ENCODE measurements around the gene NAT14. TPM values are rescaled to one million over a fixed set of nuclear protein-coding genes. Genes with fewer than 3 reads are reported as not detected.

NAT14 gene, protein sequence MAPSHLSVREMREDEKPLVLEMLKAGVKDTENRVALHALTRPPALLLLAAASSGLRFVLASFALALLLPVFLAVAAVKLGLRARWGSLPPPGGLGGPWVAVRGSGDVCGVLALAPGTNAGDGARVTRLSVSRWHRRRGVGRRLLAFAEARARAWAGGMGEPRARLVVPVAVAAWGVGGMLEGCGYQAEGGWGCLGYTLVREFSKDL
- 39.2 to 42.7 TPM (median 40.7 TPM) in 5 replicates for total RNA-seq (2022; extraction: Qiagen RNA extraction)

DNA sequence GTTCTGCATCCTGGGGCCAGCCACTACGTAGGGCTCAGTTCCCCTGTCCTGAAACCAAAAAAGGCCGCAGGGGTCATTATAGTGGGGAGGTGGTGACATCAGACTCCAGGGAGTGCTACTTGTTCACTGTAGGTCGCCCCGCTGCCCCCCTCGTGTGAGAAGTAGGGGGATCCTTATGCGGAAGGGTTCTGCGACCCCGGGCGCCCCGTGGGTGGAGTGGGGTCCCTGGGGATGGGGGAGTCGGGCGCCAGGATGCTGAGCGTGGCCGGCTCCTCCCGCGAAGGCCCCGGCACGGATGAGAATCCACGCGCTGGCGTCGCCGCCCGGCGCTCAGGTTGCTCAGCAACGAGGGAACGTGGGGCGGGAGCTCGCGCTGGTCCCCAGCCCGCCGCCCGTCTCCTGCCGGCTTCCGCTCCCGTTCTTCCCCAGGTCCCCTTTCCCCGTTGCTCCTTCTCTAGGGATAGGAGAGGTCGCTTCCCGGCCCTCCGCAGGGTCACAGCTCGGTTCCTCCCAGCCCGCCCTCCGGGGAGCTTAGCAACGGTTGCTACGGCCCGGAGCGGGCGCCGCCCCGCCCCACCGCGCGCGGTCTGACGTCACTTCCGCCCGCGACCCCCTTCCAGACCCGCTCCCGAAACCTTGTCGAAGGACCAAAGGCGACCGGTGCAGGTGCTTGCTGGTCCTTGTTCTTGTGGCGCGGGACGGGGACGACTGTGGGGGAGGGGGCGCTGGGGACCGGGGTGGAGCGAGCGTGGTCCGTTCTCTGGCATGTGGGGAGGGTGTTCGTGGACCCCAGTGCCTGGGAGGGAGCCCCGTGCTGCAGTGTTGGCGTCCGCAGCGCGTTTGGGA, at the start of gene NAT14:
Gene NAT14, plus strand, starts transcription at position 596 of the 846 bp plus-strand sequence. CDS start 521 bp downstream, outside the sequence.

DNA sequence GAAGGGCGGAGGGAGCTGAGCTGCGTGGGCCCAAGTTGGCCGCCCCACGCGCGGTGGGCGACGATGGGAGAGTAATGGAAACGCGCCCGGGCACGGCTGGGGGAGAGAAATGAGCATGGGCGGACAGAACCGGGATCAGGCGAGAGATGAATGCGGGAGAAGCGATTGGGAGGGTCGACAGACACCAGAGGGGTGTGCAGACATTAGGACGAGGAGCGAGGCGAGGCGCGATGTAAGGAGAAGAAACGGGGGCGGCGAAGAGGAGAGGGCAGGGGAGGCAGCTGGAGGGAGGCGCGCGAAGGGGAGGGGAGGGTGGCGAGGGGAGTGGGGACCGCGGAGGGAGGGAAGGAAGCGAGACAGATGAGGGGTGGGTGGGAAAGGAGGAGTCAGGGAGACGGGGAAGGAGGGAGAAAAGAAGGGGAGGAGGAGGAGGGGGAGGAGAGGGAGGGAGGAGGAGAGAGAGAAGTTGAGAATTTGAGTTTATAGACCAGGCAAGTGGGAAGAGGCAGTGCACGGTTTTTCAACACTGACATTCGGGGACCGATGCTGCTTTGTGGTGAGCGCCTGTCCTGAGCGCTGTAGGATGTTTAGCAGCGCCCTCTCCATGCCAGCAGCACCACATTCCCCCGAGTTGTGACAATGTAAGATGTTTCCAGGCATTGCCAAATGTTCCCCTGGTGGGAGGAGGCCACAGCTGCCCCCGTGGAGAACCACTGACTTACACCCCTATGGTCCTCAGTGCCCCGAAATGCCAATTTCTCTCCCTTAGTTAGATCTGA, 41.8 kb upstream of the NAT14 start, which contains the start of gene SHISA7:
Gene SHISA7, minus strand, starts transcription at position 256 of the 779 bp plus-strand sequence. CDS start 437 bp downstream, outside the sequence.

DNA sequence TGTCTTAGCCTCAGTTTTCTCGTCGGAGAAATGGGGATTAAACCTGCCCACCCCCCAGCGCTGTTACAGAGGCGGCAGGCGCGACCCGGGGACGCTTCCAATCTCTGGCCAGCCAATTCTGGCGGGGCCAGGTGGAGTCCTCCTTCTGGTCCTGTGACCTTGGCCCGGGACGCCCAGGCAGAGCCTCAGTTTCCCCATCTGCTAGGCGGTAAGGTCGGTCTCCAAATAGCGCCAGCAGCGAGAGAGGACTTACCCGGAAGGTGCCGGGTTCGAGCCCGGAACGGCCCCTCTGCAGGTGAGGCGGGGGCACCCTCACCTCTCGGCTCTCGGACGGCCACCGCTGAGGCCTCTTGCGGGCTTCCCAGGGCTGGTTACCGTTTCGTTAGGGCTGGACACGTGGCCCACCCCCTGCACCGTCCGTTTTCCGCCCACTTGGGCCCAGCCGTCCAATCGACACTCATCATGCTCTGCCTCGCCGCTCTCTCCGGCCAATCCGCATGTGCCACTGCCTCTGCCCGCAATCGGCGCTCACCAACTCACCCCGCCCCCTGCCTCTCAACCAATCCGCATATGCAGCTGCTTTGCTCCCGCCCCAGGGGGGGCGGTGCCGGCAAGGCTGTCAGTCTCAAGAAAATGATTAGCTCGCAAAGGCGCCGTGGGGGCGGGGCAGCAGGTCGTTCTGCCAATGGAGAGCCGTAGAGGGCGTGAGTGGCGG, 23.6 kb upstream of the NAT14 start, which contains the start of gene ISOC2:
Gene ISOC2, minus strand, starts transcription at position 384 of the 715 bp plus-strand sequence. CDS start 5,156 bp downstream, outside the sequence.

DNA sequence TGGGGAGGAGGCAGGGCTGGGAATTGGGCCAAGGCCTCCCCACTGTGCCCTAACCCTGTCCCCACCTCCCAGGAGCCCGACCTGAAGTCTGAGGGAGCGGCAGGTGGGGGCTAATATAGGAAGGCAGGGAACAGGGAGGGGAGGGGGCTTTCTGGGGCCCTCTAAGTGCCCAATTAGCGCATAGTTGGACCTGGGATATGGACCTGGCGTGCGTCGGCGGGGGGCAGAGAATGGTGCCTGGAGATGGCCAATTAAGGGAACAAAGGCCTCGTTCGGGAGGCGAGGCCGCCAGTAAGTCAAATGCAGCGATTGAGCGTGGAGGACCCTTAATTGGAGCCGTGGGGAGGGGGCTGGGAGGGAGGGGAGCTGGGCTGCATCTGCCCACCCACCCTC, 20.3 kb upstream of the NAT14 start, which contains the start of gene C19orf85:
Gene C19orf85, minus strand, starts transcription at position 90 of the 393 bp plus-strand sequence. CDS start 197 bp downstream, outside the sequence.

DNA sequence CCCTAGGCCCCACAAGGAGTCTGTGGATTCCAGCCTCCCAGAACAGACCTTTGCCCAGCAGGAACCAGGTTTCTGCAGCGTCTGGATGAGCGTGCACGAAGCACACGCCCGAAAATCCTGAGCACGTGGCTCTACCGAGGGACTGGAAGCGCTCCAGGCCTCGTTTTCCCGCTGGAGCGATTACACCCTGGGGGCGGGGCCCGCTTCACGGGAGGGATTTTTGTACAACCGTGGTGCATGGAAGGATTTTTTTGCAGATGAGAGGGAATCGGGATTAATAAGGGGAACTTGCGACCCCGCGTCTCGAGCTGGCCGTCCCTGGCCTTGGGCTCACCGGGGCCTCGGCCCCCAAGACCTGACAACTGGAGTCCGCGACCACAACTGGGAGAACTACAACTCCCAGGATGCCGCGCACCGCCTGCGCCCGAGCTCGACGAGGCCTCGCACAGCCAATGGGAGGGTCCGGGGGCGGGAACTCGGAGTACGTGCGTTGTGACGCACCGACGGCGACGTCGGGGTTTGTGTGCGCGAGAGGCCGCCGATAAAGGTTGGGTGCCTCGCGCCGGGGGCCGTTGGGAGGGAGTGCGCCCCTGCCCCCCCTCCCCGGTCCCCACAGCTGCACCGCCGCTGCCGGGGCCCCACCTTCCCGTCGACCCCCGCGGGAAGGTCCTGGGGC, 8.8 kb upstream of the NAT14 start, which contains the start of gene ZNF628:
Gene ZNF628, plus strand, starts transcription at position 518 of the 676 bp plus-strand sequence. CDS start 3,294 bp downstream, outside the sequence.

DNA sequence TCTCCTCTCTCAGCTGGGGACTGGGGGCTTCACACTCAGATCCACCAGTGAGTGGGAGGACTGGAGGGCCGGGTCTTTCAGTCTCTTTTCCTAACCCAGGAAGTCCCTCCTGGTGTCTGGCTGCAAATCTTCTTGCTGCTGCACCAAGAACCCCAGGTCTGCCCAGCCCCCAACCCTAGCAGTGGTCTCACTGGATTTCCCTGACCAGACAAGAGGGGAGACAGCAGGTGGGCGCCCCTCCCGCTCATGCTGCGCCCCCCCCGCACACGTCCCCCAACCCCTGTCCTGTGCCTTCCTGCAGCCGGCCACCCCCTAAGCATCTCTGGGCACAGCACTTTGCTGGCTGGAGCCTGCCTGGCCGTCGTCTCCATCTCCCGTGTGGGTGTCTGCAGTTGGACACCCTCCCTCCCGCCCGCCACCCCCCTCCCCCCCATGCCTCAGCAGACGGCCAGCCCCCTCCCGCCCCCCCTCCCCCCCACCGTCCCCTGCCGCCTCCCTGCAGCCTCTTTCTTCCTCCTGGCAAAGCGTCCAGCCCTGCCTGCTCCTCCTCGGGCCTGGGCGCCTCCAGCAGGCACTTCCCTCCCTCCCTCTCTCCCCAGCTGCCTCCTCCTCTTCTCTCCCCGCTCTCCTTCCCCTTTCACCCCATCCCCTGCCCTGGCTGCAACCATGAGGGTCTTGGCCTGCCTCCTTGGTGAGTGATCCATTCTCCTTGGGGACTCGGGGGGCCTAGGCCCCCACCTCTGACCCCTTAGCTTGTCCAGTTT, 3.1 kb downstream of the NAT14 start, which contains the start of gene SSC5D:
Gene SSC5D, plus strand, starts transcription at position 513 of the 764 bp plus-strand sequence. Its CDS starts 154 bp downstream, at position 667.

Other genes starting within 250 kb of the NAT14 start
- gene PPP6R1, start 226.2 kb upstream of the NAT14 start, total RNA-seq (2022; extraction: Qiagen RNA extraction): 75.8 to 120 TPM (median 119 TPM) in 5 replicates
- 119 to 129 TPM (median 124 TPM) in 5 replicates for gene HSPBP1, start 205.1 kb upstream of the NAT14 start, total RNA-seq (2022; extraction: Qiagen RNA extraction)
- 2.1 to 4.9 TPM (median 3.1 TPM) in 5 replicates for gene BRSK1, start 201.2 kb upstream of the NAT14 start, total RNA-seq (2022; extraction: Qiagen RNA extraction)
- gene TMEM150B, start 159.8 kb upstream of the NAT14 start, total RNA-seq (2022; extraction: Qiagen RNA extraction): not detected in 5 replicates
- 3.2 to 5.5 TPM (median 4.9 TPM) in 5 replicates for gene KMT5C, start 145.3 kb upstream of the NAT14 start, total RNA-seq (2022; extraction: Qiagen RNA extraction)
- gene COX6B2, start 130.5 kb upstream of the NAT14 start, total RNA-seq (2022; extraction: Qiagen RNA extraction): 0.75 to 1.2 TPM (median 0.91 TPM) in 5 replicates
- gene GARIN5B, start 121.9 kb upstream of the NAT14 start, total RNA-seq (2022; extraction: Qiagen RNA extraction): 0.08 to 0.22 TPM (median 0.15 TPM) in 5 replicates
- gene IL11, start 114.7 kb upstream of the NAT14 start, total RNA-seq (2022; extraction: Qiagen RNA extraction): 8.4 to 11.3 TPM (median 8.6 TPM) in 5 replicates
- 0.86 to 1.9 TPM (median 1.1 TPM) in 5 replicates for gene TMEM190, start 108.4 kb upstream of the NAT14 start, total RNA-seq (2022; extraction: Qiagen RNA extraction)
- 2.4 to 7.0 TPM (median 4.2 TPM) in 5 replicates for gene TMEM238, start 100.9 kb upstream of the NAT14 start, total RNA-seq (2022; extraction: Qiagen RNA extraction)
- gene RPL28, start 99.3 kb upstream of the NAT14 start, total RNA-seq (2022; extraction: Qiagen RNA extraction): 2,624 to 3,119 TPM (median 2,807 TPM) in 5 replicates
- 251 to 469 TPM (median 409 TPM) in 5 replicates for gene UBE2S, start 77.4 kb upstream of the NAT14 start, total RNA-seq (2022; extraction: Qiagen RNA extraction)
- 0.02 TPM in 2 of 5 replicates, not detected in the others for gene SHISA7, start 41.9 kb upstream of the NAT14 start, total RNA-seq (2022; extraction: Qiagen RNA extraction)
- 48.5 to 57.4 TPM (median 51.3 TPM) in 5 replicates for gene ISOC2, start 23.5 kb upstream of the NAT14 start, total RNA-seq (2022; extraction: Qiagen RNA extraction)
- gene C19orf85, start 20.4 kb upstream of the NAT14 start, total RNA-seq (2022; extraction: Qiagen RNA extraction): 0.10 TPM in 1 of 5 replicates, not detected in the others
- gene ZNF628, start 8.6 kb upstream of the NAT14 start, total RNA-seq (2022; extraction: Qiagen RNA extraction): 4.2 to 7.9 TPM (median 7.2 TPM) in 5 replicates
- 0.28 to 0.84 TPM (median 0.58 TPM) in 5 replicates for gene SSC5D, start 3.2 kb downstream of the NAT14 start, total RNA-seq (2022; extraction: Qiagen RNA extraction)
- gene SBK2, start 51.9 kb downstream of the NAT14 start, total RNA-seq (2022; extraction: Qiagen RNA extraction): 1.3 to 2.6 TPM (median 1.8 TPM) in 5 replicates
- 1.3 to 2.6 TPM (median 2.1 TPM) in 5 replicates for gene SBK3, start 60.4 kb downstream of the NAT14 start, total RNA-seq (2022; extraction: Qiagen RNA extraction)
- gene ZNF579, start 95.7 kb downstream of the NAT14 start, total RNA-seq (2022; extraction: Qiagen RNA extraction): 21.6 to 43.3 TPM (median 36.5 TPM) in 5 replicates
- gene FIZ1, start 114.3 kb downstream of the NAT14 start, total RNA-seq (2022; extraction: Qiagen RNA extraction): 17.4 to 26.1 TPM (median 24.0 TPM) in 5 replicates
- 12.1 to 17.2 TPM (median 16.1 TPM) in 5 replicates for gene ZNF524, start 115.1 kb downstream of the NAT14 start, total RNA-seq (2022; extraction: Qiagen RNA extraction)
- gene ZNF865, start 120.5 kb downstream of the NAT14 start, total RNA-seq (2022; extraction: Qiagen RNA extraction): 6.8 to 13.4 TPM (median 11.9 TPM) in 5 replicates
- 4.7 to 6.7 TPM (median 5.4 TPM) in 5 replicates for gene ZNF784, start 139.4 kb downstream of the NAT14 start, total RNA-seq (2022; extraction: Qiagen RNA extraction)
- 26.5 to 51.9 TPM (median 48.8 TPM) in 5 replicates for gene ZNF580, start 155.8 kb downstream of the NAT14 start, total RNA-seq (2022; extraction: Qiagen RNA extraction)
- 37.3 to 44.0 TPM (median 42.8 TPM) in 5 replicates for gene ZNF581, start 158.5 kb downstream of the NAT14 start, total RNA-seq (2022; extraction: Qiagen RNA extraction)
- gene CCDC106, start 163.0 kb downstream of the NAT14 start, total RNA-seq (2022; extraction: Qiagen RNA extraction): 12.0 to 20.4 TPM (median 19.0 TPM) in 5 replicates
- 234 to 285 TPM (median 273 TPM) in 5 replicates for gene U2AF2, start 169.8 kb downstream of the NAT14 start, total RNA-seq (2022; extraction: Qiagen RNA extraction)
- 121 to 214 TPM (median 210 TPM) in 5 replicates for gene EPN1, start 190.0 kb downstream of the NAT14 start, total RNA-seq (2022; extraction: Qiagen RNA extraction)